GM18868 (cell line): Measurements from ENCODE around the gene ABCB9.
"Not testable (repeated sequence)": the region's sequence is repeated elsewhere in the genome, so short reads cannot be mapped to it uniquely, and the experiment has no call there.

Source experiments
- ATAC-seq: cut with Tn5 transposase; IDR thresholded peaks from one replicate; pipeline ENCODE4 v1.9.1; 2021; ENCODE audit warnings: mild to moderate bottlenecking, moderate library complexity; ENCODE audit not compliant: unreplicated experiment

ABCB9 gene

DNA sequence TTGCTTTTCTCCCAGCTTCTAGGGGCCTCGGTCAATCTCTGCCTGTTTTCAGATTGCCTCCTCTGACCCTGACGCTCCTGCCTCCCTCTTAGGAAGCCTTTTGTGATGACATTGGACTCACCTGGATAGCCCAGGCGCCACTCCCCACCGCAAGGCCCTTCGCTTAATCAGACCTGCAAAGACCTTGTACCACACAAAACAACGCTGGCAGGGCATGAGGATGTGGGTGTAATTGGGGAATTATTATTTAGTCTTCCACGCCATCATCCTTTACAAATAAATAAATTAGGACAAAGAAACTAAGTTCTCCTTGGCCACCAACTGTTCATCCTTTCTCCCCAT lies 62.6 kb downstream of the ABCB9 start:
- no peak for ATAC-seq

DNA sequence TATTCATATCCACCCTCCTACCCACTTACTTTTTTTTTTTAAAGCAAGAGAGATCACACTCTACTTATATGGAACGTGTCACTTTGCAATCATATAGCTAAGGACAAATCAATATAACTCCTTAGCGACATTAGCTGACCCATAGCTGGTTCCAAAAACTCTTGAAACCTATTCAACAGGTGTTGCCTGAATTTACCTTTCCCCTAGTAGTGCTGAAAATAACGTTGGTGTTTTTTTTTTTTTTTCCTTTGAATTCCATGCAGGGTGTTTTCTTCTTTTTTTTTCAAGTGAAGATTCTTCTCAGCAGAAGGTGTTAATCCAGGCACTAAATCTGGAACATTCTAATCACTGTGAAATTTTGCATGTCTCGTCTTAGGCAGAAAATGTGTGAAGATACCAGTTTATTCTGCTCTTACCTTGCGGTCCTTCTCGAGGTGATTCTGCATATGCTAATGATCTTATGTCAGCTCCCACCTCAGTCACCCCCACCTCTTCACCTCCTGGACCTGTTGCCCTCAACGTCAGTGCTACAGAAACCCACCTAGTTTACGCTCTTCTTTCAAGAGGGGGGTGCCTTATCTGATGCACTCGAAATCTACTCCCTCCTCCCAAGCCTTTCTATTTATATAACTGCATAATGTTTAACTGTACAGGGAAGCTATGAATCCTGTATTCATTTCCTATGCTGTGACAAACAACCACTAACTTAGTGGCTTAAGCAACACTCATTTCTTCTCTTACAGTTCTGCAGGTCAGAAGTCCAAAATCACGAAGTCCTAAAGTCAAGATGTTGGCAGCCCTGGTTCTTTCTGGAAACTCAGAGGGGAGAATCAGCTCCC lies 63.2 kb downstream of the ABCB9 start:
- ATAC-seq, result no peak

DNA sequence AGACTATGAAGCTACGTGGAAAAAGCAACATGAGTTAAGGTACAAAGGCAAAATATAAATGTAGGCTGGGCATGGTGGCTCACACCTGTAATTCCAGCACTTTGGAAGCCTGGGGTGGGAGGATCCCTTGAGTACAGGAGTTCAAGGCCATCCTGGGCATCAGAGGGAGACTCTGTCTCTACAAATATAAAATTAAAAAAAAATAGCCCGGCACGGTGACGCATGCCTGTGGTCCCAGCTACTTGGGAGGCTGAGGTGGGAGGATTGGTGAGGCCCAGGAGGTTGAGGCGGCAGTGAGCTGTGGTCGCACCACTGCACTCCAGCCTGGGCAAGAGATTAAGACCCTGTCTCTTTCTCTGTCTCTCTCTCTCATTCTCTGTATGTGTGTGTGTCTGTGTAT lies 66.4 kb downstream of the ABCB9 start:
- ATAC-seq, result no peak

DNA sequence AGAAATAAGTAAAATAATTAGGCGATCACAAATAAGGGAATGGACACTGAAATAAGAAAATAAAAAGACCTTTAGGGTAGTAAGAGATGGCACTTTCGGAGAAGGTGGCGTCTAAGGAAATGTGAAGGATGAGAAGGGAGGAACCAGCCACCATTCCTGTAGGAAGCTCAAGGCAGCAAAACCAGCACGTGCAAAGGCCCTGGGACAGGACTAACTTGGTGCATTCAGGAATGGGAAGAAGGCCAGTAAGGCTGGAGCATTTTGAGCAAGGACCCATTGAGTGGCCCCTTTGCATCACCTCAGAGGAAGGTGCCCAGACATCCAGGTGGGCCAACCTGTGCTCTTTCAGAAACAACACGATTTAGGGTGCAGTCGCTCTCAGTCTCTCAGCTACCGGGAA lies 69.6 kb downstream of the ABCB9 start:
- no peak for ATAC-seq

DNA sequence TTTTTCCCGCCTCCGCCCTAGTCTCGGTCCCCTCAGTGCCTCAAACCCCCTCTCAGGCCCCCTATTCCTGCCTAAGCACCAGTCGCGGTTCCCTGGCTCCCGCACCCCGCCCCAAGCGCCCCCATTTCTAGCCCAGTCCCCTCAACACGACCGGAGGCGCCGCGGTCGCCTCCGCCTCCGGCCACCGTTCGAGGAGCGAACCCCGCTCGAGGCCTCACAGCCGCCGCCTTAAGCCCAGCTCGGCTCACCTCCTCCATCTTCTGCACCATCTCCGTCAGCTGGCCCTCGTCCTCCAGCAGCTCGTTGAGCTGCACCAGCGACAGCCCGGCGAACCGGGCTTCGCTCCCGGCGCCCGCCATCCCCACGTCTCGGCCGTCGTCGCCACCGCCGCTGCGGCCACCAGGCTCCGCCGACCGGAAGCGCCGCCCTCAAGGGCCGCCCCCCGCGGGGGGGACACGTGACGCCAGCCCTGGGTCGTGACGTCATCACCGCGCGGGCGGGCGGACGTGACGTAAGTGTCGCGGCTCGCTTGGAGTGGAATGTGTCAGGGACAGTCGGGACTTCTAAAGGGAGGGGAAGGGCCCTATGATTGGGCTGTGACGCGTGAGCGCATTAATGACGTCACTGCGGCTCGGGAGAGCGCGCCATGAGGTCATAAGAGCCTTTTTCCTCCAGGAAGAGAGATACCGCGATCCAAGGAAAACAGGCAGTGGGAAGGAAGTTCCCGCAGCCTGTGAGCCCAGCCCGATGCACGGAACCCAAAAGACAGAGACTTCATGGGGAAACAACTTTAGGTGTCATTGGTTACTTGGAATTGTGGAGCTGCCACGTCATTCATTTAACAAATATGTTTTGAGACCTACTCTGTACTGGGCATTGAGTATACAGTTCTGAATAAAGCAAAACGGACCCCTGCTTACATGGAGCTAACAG lies 70.3 kb downstream of the ABCB9 start, which contains the start of gene VPS37B:
Gene VPS37B, minus strand, starts transcription at position 421 of the 933 bp plus-strand sequence. Its CDS starts 62 bp downstream, at position 359.
- ATAC-seq, result no peak

DNA sequence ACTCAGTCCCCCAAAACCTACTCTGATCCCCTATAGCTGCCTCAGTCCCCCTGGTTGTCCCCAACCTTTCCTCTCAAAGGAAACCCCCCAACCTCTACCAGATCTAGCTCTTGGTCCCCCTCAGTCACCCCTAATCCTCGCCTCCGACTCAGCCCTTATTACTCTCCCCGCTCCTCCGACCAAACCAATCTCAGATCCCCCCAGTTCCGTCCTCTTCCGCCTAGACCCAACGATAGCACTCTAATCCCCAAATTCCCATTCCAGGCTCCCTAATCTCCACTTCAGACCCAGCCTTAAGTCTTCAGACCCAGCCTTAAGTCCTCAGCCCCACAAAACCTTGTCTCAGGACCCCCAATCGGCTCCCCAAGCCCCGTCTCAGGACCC lies 71.0 kb downstream of the ABCB9 start:
- ATAC-seq, result no peak

DNA sequence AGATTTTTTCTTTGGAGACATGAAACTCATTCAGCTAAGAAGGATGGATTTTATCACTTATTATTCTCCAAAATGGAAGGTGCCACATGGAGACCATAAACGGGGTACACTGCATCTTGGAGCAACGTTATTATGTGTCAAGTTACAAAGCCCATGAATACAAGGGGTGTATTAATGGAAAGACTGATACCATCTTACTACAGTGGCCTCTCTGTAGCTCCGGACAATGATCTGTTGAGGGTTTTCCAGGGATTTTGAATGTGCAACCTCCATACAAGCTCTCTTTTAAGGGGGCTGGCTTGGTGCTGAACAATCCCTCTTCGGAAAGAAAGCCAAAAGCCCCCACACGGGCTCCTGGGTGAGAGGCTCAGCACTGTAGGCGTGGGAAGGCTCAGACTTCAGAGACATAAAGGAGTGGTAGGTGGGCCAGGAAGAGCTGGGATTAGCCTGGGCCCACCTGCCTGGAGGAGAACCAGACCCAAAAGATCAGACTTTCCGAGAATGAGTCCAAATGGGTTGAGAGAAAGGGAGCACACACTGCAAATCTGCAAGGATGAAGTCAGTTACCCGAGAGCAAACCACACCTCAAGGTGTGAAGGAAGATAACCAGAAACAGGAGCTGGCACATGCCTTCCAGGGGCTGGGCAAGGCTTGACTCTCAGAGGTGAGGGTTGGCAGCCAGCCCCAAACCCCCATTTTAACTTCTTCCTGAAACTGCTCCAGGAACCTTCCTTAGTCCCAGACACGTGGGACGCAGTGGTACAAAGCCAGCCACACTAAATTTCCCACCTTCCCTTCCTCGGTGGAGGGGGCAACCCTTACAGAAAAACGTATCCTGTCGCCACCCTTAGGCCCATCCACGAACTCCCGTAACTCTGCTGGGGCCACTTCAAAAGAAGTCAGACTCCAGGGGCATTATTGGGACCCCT lies 71.8 kb downstream of the ABCB9 start:
- no peak for ATAC-seq

DNA sequence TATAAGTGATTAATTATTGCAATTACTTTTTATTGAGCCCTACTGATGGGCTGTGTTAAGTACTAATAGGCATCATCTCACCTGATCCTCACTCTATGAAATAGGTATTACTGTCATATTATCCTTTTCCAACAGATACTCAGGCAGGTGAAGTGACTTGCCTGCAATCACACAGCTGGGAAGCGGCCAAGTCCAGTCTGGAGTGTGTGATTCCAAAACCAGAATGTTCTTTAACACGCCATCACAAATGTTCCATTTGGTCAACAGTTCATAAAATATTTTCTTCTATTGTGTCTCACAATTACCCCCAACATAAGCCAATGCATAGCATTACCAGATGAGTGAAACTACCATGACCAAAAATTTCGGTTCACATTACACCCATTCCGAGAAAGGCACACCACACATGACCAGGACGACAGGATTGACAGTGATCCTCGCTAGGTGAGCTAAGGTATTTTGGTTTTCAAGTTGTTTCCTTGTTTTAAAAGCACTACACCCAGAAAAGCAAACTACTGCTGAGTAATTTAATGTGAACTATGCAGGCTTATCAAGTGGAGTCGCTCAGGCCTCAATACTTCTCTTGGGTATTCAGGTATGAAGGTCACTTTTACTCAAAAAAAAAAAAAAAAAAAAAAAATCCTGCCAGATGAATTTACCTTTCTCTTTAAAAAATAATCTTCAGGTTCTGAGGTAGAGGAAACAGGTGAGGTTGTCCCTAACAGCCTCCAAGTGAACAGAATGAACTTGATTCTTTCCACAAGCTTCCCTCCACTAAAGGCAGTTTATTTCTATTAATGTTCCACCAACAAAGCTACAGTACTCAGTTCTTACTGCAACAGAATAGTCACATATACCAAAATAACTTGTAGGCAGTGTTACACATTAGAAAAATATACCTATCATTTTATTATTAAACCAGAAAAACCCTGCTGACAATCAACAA lies 72.8 kb downstream of the ABCB9 start:
- ATAC-seq, result no peak

DNA sequence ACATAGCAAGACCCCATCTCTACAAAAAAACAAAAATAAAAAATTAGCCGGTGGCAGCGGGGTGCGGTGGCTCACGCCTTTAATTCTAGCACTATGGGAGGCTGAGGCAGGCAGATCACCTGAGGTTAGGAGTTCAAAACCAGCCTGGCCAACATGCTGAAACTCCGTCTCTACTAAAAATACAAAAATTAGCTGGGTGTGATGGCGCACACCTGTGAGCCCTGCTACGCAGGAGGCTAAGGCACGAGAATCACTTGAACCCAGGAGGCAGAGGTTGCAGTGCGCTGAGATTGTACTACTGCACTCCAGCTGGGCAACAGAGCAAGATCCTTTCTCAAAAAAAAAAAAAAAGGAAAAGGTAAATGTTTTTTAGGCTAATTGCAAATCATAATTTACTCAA lies 73.5 kb downstream of the ABCB9 start:
- not testable (repeated sequence) for ATAC-seq

DNA sequence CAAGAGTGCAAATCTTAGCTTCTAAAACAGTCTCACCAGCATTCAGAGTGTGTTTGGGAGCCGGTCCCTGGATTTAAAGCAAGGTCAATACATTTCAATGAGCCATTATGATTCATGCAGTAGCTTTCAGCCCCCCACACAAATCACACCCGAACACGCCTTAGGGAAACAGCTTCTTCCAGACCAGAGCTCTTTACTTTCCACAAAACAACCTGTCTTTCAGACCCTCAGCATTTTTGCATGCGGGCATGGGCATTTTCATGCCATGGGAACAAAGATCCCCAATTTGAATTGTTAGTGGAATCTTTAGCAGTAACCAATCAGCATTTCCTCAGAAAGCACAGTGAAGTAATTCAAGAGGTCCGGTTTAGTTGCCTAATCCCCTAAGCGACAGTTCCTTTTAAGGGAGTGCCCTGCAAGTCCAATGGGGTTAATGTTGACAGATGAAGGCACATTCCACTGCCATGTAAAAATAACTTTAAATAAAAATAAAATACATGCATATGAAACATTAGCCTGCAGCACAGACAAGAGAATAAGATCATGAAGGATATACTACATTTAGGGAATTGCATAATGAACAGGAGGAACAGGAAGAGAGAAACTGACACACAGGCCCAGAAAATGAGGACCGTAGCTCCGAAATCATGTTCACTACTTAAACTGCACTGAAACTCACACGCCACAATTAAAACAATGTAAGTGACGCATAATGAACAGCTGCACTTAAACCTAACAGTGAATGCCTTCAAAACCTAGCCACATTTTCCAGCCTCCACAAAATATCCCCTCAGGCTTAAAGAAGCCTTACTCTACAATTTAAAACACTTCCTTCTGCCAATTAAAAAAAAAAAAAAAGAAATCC lies 74.4 kb downstream of the ABCB9 start:
- ATAC-seq, result no peak

DNA sequence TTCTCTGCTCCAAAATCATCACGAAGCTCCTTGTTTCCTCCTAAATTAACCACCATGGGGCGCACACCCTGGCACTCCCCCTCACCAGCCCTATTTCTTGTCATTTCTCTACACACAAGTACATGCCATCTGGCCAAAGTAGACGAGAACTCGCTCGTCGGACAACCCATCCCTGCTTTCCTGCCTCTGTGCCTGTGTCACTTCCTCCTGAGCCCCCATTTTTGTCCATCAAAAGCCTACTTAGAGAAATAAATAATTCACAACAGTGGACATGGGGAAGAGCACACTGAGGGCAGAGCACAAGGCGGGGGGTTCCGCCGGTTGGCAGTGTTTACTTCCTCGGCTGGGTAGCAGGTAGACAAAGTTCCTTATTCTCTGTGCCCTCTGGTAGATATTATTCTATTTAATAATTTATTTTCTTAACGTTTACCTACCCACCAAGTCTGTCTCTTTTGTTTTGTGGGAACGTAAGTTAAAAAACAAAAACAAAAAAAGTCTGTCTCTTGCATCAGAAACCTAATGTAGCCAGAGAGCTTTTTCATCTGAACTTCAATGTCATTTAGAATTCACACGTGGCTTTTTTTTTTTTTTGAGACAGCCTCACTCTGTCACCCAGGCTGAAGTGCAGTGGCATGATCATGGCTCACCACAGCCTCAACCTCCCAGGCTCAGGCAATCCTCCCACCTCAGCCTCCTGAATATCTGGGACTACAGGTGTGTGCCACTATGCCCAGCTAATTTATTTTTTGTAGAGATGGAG lies 76.3 kb downstream of the ABCB9 start:
- no peak for ATAC-seq

DNA sequence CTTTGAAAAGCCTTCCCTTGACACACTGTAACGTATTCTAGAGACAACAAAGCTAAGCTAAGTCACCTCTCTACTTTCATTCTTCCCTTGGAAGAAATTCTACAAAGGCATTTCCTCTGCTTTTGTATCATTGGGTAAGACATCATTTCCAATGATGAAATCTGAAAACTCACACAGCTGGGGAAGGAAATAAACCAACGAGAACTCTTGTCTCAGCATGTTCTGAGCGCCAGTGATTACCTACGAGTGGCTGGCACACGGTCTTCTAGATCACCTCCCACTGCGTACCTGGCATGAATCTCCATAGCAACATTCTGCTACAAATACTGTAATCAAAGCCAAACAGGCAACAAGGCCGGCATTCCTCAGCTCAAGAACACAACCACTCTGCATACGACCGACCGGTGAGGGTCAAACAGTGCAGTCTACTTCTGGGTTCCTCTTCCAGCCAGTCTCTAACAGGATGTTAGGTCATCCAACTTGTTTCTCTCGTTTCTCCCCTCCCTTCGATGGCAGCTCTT lies 78.0 kb downstream of the ABCB9 start:
- no peak for ATAC-seq

DNA sequence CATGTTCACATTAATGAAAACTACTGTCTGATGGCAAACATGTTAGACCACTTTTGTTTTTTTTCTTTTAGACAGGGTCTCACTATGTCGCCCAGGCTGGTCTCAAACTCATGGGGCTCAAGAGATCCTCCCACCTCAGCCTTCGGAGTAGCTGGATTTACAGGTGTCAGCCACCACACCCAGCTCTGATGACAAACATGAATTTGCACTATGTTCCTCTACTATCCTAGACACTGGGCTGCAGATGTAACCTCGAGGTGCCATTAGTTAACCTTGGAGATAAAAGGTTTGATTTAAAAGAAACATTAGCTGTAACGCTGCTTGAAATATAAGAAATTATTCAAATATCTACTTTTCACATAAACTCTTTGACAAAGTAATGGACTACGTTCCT lies 78.4 kb downstream of the ABCB9 start:
- peak; percentile 16 for ATAC-seq

DNA sequence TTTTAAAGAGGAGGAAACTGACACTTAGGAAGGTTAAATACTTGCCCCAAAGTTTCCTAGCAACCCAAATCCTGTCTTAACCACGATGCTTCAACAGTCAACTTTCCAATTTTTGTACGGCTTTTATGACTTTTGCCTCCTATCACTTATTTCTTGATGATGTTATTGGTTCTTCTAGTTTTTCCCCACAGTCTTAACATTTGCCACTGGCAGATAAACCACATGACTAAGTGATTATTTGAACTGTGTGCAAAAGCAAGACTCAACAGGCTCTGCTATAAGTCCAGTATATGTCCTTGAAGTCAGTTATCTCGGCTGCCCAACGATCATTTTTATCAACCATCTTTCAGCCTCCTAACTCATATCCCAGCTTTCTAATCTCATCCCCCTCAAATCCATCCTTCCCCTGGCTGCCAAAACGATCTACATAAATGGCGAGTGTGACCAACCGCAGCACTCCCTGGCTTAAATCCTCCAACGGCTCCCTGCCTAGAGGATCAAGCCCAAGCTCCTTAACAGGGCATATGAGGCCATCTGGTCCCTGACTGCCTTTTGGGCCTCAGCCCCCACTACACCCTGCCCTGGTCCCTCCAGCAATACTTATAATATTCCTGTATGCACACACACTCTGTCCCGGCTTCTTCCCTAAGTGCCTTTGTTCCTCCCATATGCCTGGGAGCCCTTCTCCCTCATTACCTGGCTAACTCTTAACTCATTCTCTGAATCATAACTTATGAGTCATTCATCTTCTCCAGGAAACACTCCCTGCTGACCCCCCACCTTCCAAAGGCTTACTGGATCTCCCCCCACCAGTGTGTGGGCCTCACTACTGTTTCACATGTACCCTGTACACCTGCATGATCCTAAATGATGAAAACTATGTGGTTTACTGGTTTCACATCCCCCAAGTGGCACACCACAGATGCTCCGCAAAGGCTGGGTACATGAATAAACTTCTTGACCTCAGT lies 79.1 kb downstream of the ABCB9 start:
- ATAC-seq, result peak; percentile 71

DNA sequence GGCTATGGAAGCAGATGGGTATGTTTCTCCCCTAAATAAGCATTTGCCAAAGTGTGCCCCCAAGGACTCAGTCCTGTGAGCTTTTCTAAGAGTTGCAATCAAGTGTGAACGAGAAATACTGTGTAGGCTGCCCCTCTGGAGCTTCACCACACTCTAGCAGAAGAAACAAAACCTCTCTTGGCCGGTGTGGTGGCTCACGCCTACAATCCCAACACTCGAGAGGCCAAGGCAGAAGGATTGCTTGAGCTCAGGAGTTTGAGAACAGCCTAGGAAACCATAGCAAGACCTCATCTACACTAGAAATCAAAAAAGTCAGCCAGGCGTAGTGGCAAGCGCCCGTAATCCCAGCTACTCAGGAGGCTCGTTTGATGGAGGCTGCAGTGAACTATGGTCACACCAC lies 80.1 kb downstream of the ABCB9 start:
- no peak for ATAC-seq

DNA sequence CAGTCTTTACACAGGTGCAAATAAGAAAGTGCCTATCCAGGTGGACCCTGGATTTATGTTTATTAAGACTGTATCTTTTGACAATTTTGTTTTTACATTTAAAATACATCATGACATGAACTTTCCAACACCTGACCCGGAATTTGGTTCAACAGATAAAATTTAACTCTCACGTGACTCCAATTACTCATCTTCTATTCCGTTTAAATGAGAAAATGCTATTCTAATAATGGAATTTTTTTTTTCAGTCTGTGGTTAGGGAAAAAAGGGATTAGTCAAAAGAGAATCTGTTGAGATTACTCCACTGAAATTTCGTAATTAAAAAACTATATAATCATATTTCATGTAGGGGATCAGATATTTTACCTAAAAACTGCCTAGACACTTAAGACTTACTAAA lies 81.4 kb downstream of the ABCB9 start:
- no peak for ATAC-seq
